ENCODE data around the gene ZNF502. TPM values are rescaled to one million over a fixed set of nuclear protein-coding genes. Genes with fewer than 3 reads are reported as not detected.
"Not testable (repeated sequence)": the region's sequence is repeated elsewhere in the genome, so short reads cannot be mapped to it uniquely, and the experiment has no call there.

The ZNF502 gene
- not detected in 3 replicates for total RNA-seq
- long read RNA-seq, result 0 reads

DNA sequence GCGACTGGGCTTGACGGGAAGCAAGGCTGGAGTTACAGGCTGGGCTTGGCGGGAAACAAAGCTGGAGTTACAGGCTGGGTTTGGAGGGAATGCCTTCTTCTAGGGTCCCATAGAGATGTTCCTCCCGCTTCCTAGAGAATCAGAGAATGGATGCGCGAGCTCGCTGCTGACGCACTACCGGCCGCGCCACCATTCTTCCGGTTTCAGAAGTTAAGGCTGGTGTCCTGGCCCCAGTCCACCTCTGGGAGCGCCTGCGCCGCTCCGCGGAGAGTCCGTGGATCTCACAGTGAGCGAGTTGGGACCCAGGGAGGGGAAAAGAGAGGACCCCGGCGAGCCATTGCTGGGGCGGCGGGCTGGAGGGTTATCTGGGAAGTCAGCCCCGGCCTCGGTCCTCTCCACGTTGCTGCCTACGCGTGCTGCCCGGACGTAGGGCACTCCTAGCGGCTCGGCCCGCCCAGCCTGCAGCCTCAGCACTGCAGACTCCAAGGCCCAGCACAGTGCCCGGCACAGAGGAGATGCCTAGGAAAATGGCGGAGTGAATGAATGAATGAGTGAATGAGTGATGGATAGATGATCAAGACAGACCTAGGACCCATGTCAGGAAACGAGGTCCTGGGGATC lies at the start of gene ZNF502:
TSS of gene ZNF502 (plus strand) at position 206 of the 621 bp plus-strand sequence. CDS start 7,602 bp downstream, outside the sequence.
- H3K4me3 Mint-ChIP-seq (ENCODE audit: unreplicated experiment), result no peak within 1 kb of the TSS
- no peaks in the 10 kb centered on the region for H3K4me1 Mint-ChIP-seq (ENCODE audit: low read depth)
- H3K36me3 Mint-ChIP-seq (ENCODE audit: low read depth), result peaks cover 6% of the 10 kb centered on the region
- no peaks in the 10 kb centered on the region for H3K27me3 Mint-ChIP-seq (ENCODE audit: low read depth)
- peaks cover 52% of the 10 kb centered on the region for H3K9me3 Mint-ChIP-seq (ENCODE audit: low read depth)
- no peak within 1 kb of the TSS for H3K27ac Mint-ChIP-seq (ENCODE audit: unreplicated experiment)
- TF ChIP-seq, protein P1, sequence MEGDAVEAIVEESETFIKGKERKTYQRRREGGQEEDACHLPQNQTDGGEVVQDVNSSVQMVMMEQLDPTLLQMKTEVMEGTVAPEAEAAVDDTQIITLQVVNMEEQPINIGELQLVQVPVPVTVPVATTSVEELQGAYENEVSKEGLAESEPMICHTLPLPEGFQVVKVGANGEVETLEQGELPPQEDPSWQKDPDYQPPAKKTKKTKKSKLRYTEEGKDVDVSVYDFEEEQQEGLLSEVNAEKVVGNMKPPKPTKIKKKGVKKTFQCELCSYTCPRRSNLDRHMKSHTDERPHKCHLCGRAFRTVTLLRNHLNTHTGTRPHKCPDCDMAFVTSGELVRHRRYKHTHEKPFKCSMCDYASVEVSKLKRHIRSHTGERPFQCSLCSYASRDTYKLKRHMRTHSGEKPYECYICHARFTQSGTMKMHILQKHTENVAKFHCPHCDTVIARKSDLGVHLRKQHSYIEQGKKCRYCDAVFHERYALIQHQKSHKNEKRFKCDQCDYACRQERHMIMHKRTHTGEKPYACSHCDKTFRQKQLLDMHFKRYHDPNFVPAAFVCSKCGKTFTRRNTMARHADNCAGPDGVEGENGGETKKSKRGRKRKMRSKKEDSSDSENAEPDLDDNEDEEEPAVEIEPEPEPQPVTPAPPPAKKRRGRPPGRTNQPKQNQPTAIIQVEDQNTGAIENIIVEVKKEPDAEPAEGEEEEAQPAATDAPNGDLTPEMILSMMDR (IDR thresholded peaks at IDR 0.05), result no peak
- DNase-seq (ENCODE audit: low spot score), result peak; percentile 87

DNA sequence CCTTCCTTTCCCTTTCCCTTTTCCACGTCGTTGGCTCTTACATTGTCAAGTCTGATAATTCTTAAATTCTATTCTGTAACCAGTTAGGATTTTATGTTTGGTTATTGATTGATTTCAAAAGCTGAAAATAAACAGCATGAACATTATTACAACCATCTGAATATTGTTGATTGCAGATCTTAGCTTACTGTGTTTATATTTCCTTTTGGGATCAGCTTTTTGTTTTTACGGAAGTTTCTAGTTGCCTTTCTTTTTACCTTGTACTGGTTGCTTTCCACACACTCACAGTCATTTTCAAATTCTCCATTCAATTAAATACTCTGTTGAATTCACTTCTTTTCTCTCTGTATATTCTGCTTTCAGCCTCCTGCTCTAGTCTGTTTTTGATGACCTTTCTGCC lies 47.3 kb upstream of the ZNF502 start:
- H3K4me1 Mint-ChIP-seq (ENCODE audit: low read depth), result peaks cover 4% of the 10 kb centered on the region
- TF ChIP-seq, protein P1 (IDR thresholded peaks at IDR 0.05), result no peak
- H3K36me3 Mint-ChIP-seq (ENCODE audit: low read depth), result peaks cover 17% of the 10 kb centered on the region
- H3K27ac Mint-ChIP-seq (ENCODE audit: unreplicated experiment), result no peak overlapping the region
- peaks cover 11% of the 10 kb centered on the region for H3K9me3 Mint-ChIP-seq (ENCODE audit: low read depth)
- DNase-seq (ENCODE audit: low spot score), result no peak
- no peak overlapping the region for H3K4me3 Mint-ChIP-seq (ENCODE audit: unreplicated experiment)
- no peaks in the 10 kb centered on the region for H3K27me3 Mint-ChIP-seq (ENCODE audit: low read depth)

DNA sequence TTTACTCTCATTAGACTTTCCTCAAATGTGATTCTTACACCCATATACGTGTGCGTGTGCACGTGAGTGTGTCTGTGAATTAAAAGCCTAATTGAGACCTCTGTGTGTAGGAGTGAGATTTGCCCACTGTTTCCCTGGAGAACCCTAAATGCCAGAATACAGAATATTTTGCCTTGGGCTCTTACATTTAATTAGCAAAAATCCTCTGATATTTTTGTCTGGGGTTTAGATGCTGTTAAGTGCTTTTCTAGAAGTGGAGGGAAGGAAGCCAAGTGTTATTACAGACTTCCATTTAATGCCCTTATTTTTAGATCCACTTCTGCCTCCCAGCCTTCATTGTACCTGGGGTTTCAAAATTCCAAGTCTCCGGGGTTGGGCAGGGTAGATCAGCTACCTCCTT lies 46.1 kb upstream of the ZNF502 start:
- Mint-ChIP-seq H3K9me3 (ENCODE audit: low read depth) (peaks cover 11% of the 10 kb centered on the region), H3K36me3 (ENCODE audit: low read depth) (peaks cover 11% of the 10 kb centered on the region), H3K4me1 (ENCODE audit: low read depth) (peaks cover 4% of the 10 kb centered on the region), H3K27me3 (ENCODE audit: low read depth) (no peaks in the 10 kb centered on the region), H3K27ac (ENCODE audit: unreplicated experiment) (no peak overlapping the region), H3K4me3 (ENCODE audit: unreplicated experiment) (no peak overlapping the region)
- TF ChIP-seq, protein P1 (IDR thresholded peaks at IDR 0.05), result no peak
- DNase-seq (ENCODE audit: low spot score), result no peak

DNA sequence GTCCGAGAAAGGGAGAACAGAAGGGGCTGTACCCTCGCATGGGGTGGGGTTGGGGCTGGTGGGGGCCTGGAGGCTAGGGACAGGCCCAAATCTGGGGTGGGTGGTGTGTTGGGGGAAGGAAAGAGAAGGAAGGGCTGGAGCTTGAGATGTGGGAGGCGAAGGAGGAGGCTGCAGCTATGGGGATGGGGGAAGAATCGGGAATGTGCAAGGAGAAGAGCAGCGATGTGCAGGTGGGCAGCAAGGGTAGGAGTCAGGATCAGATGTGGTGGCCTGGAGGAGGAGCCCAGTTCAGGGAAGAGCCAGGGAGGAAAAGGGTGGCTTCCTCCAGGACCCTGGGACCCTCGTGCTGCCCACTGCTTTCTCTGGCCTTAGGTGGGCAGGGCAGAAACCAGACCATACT lies 42.7 kb upstream of the ZNF502 start:
- peak overlapping the region; percentile 33 for H3K27ac Mint-ChIP-seq (ENCODE audit: unreplicated experiment)
- H3K4me1 Mint-ChIP-seq (ENCODE audit: low read depth), result peaks cover 4% of the 10 kb centered on the region
- no peak overlapping the region for H3K4me3 Mint-ChIP-seq (ENCODE audit: unreplicated experiment)
- peaks cover 18% of the 10 kb centered on the region for H3K9me3 Mint-ChIP-seq (ENCODE audit: low read depth)
- peaks cover 9% of the 10 kb centered on the region for H3K36me3 Mint-ChIP-seq (ENCODE audit: low read depth)
- H3K27me3 Mint-ChIP-seq (ENCODE audit: low read depth), result no peaks in the 10 kb centered on the region
- DNase-seq (ENCODE audit: low spot score), result no peak
- TF ChIP-seq, protein P1 (IDR thresholded peaks at IDR 0.05), result no peak

DNA sequence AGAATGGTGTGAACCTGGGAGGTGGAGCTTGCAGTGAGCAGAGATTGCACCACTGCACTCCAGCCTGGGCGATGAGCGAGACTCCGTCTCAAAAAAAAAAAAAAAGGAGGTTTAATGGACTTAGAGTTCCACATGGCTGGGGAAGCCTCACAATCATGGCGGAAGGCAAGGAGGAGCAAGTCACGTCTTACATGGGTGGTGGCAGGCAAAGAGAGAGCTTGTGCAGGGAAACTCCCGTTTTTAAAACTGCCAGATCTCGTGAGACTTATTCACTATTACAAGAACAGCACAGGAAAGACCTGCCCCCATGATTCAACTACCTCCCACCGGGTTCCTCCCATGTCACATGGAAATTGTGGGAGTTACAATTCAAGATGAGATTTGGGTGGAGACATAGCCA lies 39.0 kb upstream of the ZNF502 start:
- peaks cover 11% of the 10 kb centered on the region for H3K9me3 Mint-ChIP-seq (ENCODE audit: low read depth)
- DNase-seq (ENCODE audit: low spot score); H3K27ac Mint-ChIP-seq (ENCODE audit: unreplicated experiment); H3K4me3 Mint-ChIP-seq (ENCODE audit: unreplicated experiment); H3K36me3 Mint-ChIP-seq (ENCODE audit: low read depth); H3K27me3 Mint-ChIP-seq (ENCODE audit: low read depth); H3K4me1 Mint-ChIP-seq (ENCODE audit: low read depth): not testable (repeated sequence)

DNA sequence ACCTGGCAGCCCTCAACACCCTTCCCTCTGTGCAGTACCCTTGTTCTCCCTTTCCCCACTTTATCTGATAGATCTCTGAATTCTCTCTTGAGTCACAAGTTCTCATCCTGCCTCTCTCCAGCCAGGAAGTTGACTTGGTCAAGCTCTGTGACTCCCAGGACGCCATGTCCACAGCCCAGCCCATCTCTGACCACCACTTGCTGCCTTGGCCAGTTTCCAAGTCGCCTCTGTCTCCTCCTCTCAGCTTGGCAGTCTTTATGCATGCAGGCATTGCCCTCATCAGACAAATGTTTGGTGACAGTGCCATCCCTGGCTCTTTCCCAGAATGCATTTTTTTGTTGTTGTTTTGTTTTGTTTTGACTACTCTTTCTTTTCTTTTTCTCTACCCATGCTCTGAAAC lies 38.2 kb upstream of the ZNF502 start:
- Mint-ChIP-seq H3K27me3 (ENCODE audit: low read depth) (no peaks in the 10 kb centered on the region), H3K27ac (ENCODE audit: unreplicated experiment) (no peak overlapping the region), H3K4me1 (ENCODE audit: low read depth) (no peaks in the 10 kb centered on the region), H3K36me3 (ENCODE audit: low read depth) (peaks cover 3% of the 10 kb centered on the region), H3K4me3 (ENCODE audit: unreplicated experiment) (no peak overlapping the region), H3K9me3 (ENCODE audit: low read depth) (peaks cover 11% of the 10 kb centered on the region)
- TF ChIP-seq, protein P1 (IDR thresholded peaks at IDR 0.05), result no peak
- no peak for DNase-seq (ENCODE audit: low spot score)

Measured in chondrocyte (in vitro differentiated cells).